Ecto neural progenitor cell (in vitro differentiated cells): ENCODE results near the gene IWS1.
A peak's percentile ranks its signal among the peaks of the same experiment; 100 is the strongest.
"Not testable (repeated sequence)": the region's sequence is repeated elsewhere in the genome, so short reads cannot be mapped to it uniquely, and the experiment has no call there.

ENCODE experiments used
- DNase-seq: peaks from one replicate; pipeline ENCODE4 v3.0.0-alpha.2; 2018; ENCODE audit warnings: low spot score

The IWS1 gene

GRCh38 chr2:127454595-127455565, 71.4 kb downstream of the IWS1 start:
- DNase-seq: no peak

- DNase-seq: peak; percentile 55
Measured at GRCh38 chr2:127453392-127454171, 72.7 kb downstream of the IWS1 start.

- DNase-seq: no peak
Measured at GRCh38 chr2:127453013-127453391, 73.3 kb downstream of the IWS1 start.

- not testable (repeated sequence) for DNase-seq
Measured at GRCh38 chr2:127452423-127452822, 73.9 kb downstream of the IWS1 start.

GRCh38 chr2:127451981-127452380, 74.3 kb downstream of the IWS1 start:
- DNase-seq: no peak

GRCh38 chr2:127449898-127450297, 76.4 kb downstream of the IWS1 start:
- no peak for DNase-seq

GRCh38 chr2:127449414-127449813, 76.9 kb downstream of the IWS1 start:
- DNase-seq: no peak

GRCh38 chr2:127448526-127448925, 77.8 kb downstream of the IWS1 start:
- DNase-seq: no peak

- DNase-seq: no peak
Measured at GRCh38 chr2:127439343-127439742, 86.9 kb downstream of the IWS1 start.

- no peak for DNase-seq
Measured at GRCh38 chr2:127437781-127438726, 88.2 kb downstream of the IWS1 start.

- no peak for DNase-seq
Measured at GRCh38 chr2:127437056-127437455, 89.2 kb downstream of the IWS1 start.

GRCh38 chr2:127434515-127434914, 91.8 kb downstream of the IWS1 start:
- no peak for DNase-seq

- no peak for DNase-seq
Measured at GRCh38 chr2:127431408-127432023, 94.8 kb downstream of the IWS1 start.
